ENCODE data around the gene PLAA.

GRCh38 chr9:26955921-26956859 is 9.1 kb upstream of the PLAA start, which contains the start of gene IFT74:
- TF ChIP-seq CTCF (conservative IDR thresholded peaks at IDR 0.05) (no peak), EZH2 (IDR thresholded peaks at IDR 0.05; ENCODE audit: low read depth) (no peak)
